ENCODE results near the gene ZNF362. TPM values are rescaled to one million over a fixed set of nuclear protein-coding genes. Genes with fewer than 3 reads are reported as not detected.

Gene ZNF362
- total RNA-seq, 1 donor, result 13.4 TPM

GRCh38 chr1:33327587-33328325, 71.5 kb downstream of the ZNF362 start:
- peak overlapping the region; percentile 76 for H3K27ac ChIP-seq (ENCODE audit: low read depth, low read length)

DNA sequence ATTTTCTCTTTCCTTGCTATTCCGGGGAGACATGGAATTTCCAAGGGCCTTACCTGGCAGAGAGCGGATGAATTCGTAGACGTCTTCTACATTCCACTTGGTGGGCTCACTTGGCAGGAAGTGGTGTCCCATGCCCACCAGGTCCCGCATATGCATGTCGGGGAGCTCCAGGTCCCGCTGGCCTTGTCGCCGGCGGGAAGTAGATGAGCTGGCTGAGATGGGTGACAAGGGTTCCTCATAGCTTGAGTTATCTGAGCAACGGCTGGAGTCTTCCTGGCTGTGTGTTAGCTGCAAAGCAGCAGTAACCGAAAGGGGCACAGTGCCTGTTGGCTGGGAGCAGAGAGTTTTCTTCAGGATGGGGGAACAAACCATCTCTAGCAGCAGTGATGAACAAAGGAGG, 72.5 kb downstream of the ZNF362 start:
- no peaks in the 10 kb centered on the region for H3K27me3 ChIP-seq (ENCODE audit: insufficient read depth, low read length)
- no peak overlapping the region for H2AFZ ChIP-seq (ENCODE audit: low read length)
- H3K4me3 ChIP-seq (ENCODE audit: insufficient read depth, low read length), result no peak overlapping the region
- peaks cover 99% of the 10 kb centered on the region for H3K36me3 ChIP-seq (ENCODE audit: insufficient read depth, low read length)
- H3K79me2 ChIP-seq (ENCODE audit: insufficient read depth, low read length), result peaks cover 63% of the 10 kb centered on the region
- H3K4me2 ChIP-seq (ENCODE audit: insufficient read depth, low read length), result no peak overlapping the region
- no peaks in the 10 kb centered on the region for H3K9me3 ChIP-seq (ENCODE audit: low read depth, low read length)
- TF ChIP-seq, protein P1, sequence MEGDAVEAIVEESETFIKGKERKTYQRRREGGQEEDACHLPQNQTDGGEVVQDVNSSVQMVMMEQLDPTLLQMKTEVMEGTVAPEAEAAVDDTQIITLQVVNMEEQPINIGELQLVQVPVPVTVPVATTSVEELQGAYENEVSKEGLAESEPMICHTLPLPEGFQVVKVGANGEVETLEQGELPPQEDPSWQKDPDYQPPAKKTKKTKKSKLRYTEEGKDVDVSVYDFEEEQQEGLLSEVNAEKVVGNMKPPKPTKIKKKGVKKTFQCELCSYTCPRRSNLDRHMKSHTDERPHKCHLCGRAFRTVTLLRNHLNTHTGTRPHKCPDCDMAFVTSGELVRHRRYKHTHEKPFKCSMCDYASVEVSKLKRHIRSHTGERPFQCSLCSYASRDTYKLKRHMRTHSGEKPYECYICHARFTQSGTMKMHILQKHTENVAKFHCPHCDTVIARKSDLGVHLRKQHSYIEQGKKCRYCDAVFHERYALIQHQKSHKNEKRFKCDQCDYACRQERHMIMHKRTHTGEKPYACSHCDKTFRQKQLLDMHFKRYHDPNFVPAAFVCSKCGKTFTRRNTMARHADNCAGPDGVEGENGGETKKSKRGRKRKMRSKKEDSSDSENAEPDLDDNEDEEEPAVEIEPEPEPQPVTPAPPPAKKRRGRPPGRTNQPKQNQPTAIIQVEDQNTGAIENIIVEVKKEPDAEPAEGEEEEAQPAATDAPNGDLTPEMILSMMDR (IDR thresholded peaks at IDR 0.05; ENCODE audit: extremely low read depth, low read depth, low read length), result no peak
- DNase-seq (ENCODE audit: insufficient read length, low spot score, missing footprints), result peak; percentile 27
- H3K27ac ChIP-seq (ENCODE audit: low read depth, low read length), result peak overlapping the region; percentile 65
- peaks cover 78% of the 10 kb centered on the region for H4K20me1 ChIP-seq (ENCODE audit: insufficient read depth, low read length)
- H3K4me1 ChIP-seq (ENCODE audit: insufficient read depth, low read length), result peaks cover 45% of the 10 kb centered on the region

More at GRCh38 chr1:33327587-33328325, 71.5 kb downstream of the ZNF362 start:
- Histone ChIP-seq H4K20me1 (ENCODE audit: insufficient read depth, low read length) (peaks cover 78% of the 10 kb centered on the region), H3K4me1 (ENCODE audit: insufficient read depth, low read length) (peaks cover 35% of the 10 kb centered on the region), H3K36me3 (ENCODE audit: insufficient read depth, low read length) (peaks cover 99% of the 10 kb centered on the region), H3K27me3 (ENCODE audit: insufficient read depth, low read length) (no peaks in the 10 kb centered on the region), H3K9me3 (ENCODE audit: low read depth, low read length) (no peaks in the 10 kb centered on the region), H3K4me3 (ENCODE audit: insufficient read depth, low read length) (no peak overlapping the region), H3K4me2 (ENCODE audit: insufficient read depth, low read length) (no peak overlapping the region), H2AFZ (ENCODE audit: low read length) (no peak overlapping the region), H3K79me2 (ENCODE audit: insufficient read depth, low read length) (peaks cover 53% of the 10 kb centered on the region)
- peak; percentile 98 for DNase-seq (ENCODE audit: insufficient read length, low spot score, missing footprints)
- TF ChIP-seq, protein P1 (IDR thresholded peaks at IDR 0.05; ENCODE audit: extremely low read depth, low read depth, low read length), result peak; percentile 16

DNA sequence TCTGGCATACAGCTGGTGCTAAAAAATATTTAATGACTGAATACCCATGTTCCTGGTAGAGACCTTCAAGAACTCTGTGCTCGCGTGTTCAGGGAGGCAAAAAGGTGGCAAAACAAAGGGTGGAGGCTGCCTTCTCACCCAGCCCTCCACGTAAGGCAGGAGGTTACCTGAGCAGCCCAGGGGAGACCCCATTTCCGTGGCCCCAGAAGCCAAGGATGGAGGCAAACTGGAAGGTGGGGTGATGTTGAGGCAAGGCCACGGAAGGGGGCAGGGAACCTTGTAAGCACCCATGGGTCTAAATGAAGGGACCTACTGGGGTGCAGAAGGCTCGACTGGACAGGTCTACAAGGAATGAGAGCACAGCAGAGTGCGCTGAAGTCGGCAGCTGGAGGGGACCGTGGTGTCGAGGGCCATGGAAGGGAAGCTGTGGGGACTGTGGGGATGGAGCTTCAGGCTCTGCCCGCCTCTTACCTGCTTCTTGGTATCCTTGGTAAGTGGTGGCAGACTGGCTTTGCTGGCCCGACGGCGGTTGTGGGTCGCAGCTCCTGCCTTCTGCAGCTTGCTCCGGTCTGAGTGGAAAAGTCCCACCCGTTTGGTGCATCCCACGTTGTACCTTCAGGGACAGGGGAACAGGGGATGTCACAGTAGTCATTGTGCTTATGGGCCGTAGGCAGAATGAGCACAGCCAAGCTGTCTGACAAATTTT, 73.5 kb downstream of the ZNF362 start:
- Histone ChIP-seq H3K4me3 (ENCODE audit: insufficient read depth, low read length) (no peak overlapping the region), H4K20me1 (ENCODE audit: insufficient read depth, low read length) (peaks cover 76% of the 10 kb centered on the region), H3K79me2 (ENCODE audit: insufficient read depth, low read length) (peaks cover 68% of the 10 kb centered on the region), H3K9me3 (ENCODE audit: low read depth, low read length) (no peaks in the 10 kb centered on the region), H2AFZ (ENCODE audit: low read length) (no peak overlapping the region), H3K27ac (ENCODE audit: low read depth, low read length) (peak overlapping the region; percentile 47), H3K4me2 (ENCODE audit: insufficient read depth, low read length) (no peak overlapping the region), H3K36me3 (ENCODE audit: insufficient read depth, low read length) (peaks cover 97% of the 10 kb centered on the region), H3K27me3 (ENCODE audit: insufficient read depth, low read length) (no peaks in the 10 kb centered on the region), H3K4me1 (ENCODE audit: insufficient read depth, low read length) (peaks cover 55% of the 10 kb centered on the region)
- TF ChIP-seq, protein P1 (IDR thresholded peaks at IDR 0.05; ENCODE audit: extremely low read depth, low read depth, low read length), result no peak
- peak; percentile 31 for DNase-seq (ENCODE audit: insufficient read length, low spot score, missing footprints)

GRCh38 chr1:33330361-33330890, 74.1 kb downstream of the ZNF362 start:
- Histone ChIP-seq H3K4me1 (ENCODE audit: insufficient read depth, low read length) (peaks cover 61% of the 10 kb centered on the region), H4K20me1 (ENCODE audit: insufficient read depth, low read length) (peaks cover 72% of the 10 kb centered on the region), H3K79me2 (ENCODE audit: insufficient read depth, low read length) (peaks cover 73% of the 10 kb centered on the region)

More at GRCh38 chr1:33330361-33330890, 74.1 kb downstream of the ZNF362 start:
- Histone ChIP-seq H3K27me3 (ENCODE audit: insufficient read depth, low read length) (no peaks in the 10 kb centered on the region), H3K9me3 (ENCODE audit: low read depth, low read length) (no peaks in the 10 kb centered on the region), H3K4me2 (ENCODE audit: insufficient read depth, low read length) (no peak overlapping the region), H3K36me3 (ENCODE audit: insufficient read depth, low read length) (peaks cover 90% of the 10 kb centered on the region), H2AFZ (ENCODE audit: low read length) (no peak overlapping the region), H3K27ac (ENCODE audit: low read depth, low read length) (peak overlapping the region; percentile 89), H3K4me3 (ENCODE audit: insufficient read depth, low read length) (no peak overlapping the region)
- DNase-seq (ENCODE audit: insufficient read length, low spot score, missing footprints), result no peak
- TF ChIP-seq, protein P1 (IDR thresholded peaks at IDR 0.05; ENCODE audit: extremely low read depth, low read depth, low read length), result no peak

Data from osteoblast (primary cell).